ENCODE data around the gene PAX3. TPM values are rescaled to one million over a fixed set of nuclear protein-coding genes. Genes with fewer than 3 reads are reported as not detected.
"Not testable (repeated sequence)": the region's sequence is repeated elsewhere in the genome, so short reads cannot be mapped to it uniquely, and the experiment has no call there.

The PAX3 gene
- total RNA-seq, 3 donors from 2014 or later: not detected

DNA sequence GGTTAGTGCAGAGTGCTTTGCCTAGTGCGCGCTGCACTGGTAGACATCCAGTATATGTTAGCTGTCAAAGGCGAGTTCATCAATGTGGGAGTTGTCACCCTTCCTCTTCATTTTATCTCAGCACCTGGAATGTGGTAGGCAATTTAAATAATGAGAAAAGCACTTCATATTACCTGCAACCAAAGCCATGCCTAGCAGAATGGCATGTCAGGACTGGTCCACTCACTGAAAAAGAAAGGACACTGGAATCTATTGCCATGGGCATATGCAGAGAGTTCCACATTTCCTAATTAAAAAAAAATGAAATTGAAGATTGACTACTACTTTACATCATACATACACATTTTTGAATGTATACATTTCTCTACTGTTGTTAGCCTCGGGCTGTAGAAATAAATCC, 139.6 kb downstream of the PAX3 start:
- Mint-ChIP-seq H3K36me3 (ENCODE audit: insufficient read depth) (no peaks in the 10 kb centered on the region), H3K4me1 (ENCODE audit: low read depth) (no peaks in the 10 kb centered on the region), H3K9me3 (no peaks in the 10 kb centered on the region), H3K27me3 (ENCODE audit: low read depth) (no peaks in the 10 kb centered on the region), H3K4me3 (no peak overlapping the region)
- DNase-seq (no peak), ATAC-seq (no peak)

- H3K4me3 Mint-ChIP-seq; H3K27me3 Mint-ChIP-seq (ENCODE audit: low read depth); DNase-seq; H3K4me1 Mint-ChIP-seq (ENCODE audit: low read depth); H3K9me3 Mint-ChIP-seq; H3K36me3 Mint-ChIP-seq (ENCODE audit: insufficient read depth); ATAC-seq: not testable (repeated sequence)
Measured at GRCh38 chr2:222155003-222155664, 143.7 kb downstream of the PAX3 start.

Other genes with a start within 250 kb of the PAX3 start
- gene SGPP2, start 125.5 kb upstream of the PAX3 start, total RNA-seq: 10 to 100 TPM in 1 of 3 donors, 1 to 10 TPM in 2; 7.2 to 13.2 (median 7.4) TPM

All from activated T-cell treated with anti-CD3 and anti-CD28 coated beads, Interleukin-2, amount 50 U/mL, for 4 hours (primary cell).